Loucy (cell line): ENCODE measurements around the gene MAP2K3.

ENCODE experiments used
- EZH2phosphoT487 ChIP-seq: fragments of 200-600 bp; IDR thresholded peaks from 2 replicates; pipeline ENCODE4 v1.6.1; 2018; ENCODE audit warnings: antibody characterized with exemption, mild to moderate bottlenecking, moderate library complexity, borderline replicate concordance
- TF ChIP-seq, protein P1 (sequence below): fragments of 200-600 bp; sonication (generic); conservative IDR thresholded peaks from 2 replicates; pipeline ENCODE4 v1.5.1; 2014; ENCODE audit warnings: mild to moderate bottlenecking, antibody characterized with exemption, low read length

- TF ChIP-seq, protein P1, sequence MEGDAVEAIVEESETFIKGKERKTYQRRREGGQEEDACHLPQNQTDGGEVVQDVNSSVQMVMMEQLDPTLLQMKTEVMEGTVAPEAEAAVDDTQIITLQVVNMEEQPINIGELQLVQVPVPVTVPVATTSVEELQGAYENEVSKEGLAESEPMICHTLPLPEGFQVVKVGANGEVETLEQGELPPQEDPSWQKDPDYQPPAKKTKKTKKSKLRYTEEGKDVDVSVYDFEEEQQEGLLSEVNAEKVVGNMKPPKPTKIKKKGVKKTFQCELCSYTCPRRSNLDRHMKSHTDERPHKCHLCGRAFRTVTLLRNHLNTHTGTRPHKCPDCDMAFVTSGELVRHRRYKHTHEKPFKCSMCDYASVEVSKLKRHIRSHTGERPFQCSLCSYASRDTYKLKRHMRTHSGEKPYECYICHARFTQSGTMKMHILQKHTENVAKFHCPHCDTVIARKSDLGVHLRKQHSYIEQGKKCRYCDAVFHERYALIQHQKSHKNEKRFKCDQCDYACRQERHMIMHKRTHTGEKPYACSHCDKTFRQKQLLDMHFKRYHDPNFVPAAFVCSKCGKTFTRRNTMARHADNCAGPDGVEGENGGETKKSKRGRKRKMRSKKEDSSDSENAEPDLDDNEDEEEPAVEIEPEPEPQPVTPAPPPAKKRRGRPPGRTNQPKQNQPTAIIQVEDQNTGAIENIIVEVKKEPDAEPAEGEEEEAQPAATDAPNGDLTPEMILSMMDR = peak; percentile 60
- no peak for TF ChIP-seq EZH2phosphoT487
Observed at GRCh38 chr17:21239680-21240368, 44.7 kb upstream of the MAP2K3 start.
